HG02678 (cell line): Measurements from ENCODE around the gene IRAK2.

Source experiments
- ATAC-seq: cut with Tn5 transposase; IDR thresholded peaks from one replicate; pipeline ENCODE4 v1.9.1; 2021; ENCODE audit warnings: mild to moderate bottlenecking, moderate library complexity; ENCODE audit not compliant: unreplicated experiment

Gene IRAK2

DNA sequence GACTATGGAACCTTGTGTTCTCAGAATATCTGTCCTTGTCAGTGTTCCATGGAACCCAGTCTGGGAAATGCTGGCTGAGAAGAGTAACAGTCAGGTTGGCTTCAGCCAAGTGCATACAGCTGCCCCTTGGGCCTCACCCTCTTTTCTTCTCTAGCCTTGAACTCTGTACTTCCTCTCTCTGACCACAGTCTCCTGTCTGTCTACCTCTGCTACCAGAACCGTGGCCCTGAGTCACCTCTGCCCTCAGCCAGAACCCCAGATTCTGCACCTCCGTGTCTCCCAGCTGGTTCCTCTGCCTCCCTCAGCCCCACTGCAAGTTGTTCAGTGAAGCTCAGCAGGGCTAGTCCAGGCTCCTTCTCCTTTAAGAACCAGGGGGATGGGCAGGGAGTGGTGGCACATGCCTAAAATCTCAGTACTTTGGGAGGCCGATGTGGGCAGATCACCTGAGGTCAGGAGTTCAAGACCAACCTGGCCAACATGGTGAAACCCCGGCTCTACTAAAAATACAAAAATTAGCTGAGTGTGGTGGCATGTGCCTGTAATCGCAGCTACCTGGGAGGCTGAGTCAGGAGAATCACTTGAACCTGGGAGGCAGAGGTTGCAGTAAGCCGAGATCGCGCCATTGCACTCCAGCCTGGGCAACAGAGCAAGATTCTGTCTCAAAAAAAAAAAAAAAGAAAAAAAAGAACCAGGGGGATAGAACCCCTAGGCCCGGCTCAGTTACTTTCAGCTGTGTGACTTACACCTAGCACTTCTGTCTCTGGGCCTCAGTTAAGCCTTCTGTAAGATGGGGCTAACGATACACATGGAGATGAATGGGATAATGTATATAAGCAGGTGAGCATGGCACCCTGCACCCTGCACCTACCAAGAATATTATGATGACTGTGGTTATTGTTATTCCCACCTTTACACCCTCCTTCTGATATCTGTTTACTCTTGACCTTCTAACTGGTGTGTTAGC is 59.2 kb downstream of the IRAK2 start:
- peak; percentile 56 for ATAC-seq

DNA sequence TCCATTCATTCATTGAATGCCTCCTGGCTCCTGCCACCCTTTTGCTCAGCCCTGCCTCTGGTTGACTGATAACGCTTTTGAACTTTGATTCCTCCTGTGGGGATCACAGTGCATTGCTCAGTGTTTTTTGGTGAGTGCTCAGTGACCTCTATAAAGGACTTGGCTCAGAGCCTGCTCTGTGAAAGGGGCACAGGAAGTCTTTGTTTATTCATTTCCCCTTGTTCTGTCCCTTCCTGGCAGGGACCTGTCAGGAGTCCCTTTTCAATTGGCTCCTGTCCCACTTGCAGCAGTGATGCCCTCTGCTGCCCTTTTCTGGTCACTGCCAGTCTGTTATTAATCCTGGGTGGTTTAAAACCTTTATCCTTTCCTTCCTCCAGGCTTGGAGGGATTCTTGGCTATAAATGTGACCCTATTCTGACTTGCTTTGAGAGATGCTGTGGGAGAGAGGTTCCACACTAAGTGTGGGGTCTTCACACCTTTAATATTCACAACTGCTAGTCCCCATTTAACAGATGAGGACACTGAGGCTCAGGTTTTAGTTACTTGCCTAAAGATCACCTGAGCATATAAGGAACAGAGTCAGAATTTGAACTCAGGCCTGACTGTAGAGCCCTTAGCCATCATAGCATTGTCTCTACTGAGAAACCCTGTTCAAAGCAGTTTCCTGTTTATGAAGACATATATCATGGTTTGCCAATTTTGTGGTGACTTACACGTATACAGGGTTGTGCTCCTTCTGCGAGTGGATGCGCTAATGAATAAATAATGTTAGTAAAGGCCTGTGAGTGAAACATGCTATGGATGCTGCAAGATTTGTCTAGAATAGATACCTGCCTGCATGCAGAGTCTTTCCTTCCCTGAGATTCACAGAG is 60.3 kb downstream of the IRAK2 start:
- peak; percentile 38 for ATAC-seq

DNA sequence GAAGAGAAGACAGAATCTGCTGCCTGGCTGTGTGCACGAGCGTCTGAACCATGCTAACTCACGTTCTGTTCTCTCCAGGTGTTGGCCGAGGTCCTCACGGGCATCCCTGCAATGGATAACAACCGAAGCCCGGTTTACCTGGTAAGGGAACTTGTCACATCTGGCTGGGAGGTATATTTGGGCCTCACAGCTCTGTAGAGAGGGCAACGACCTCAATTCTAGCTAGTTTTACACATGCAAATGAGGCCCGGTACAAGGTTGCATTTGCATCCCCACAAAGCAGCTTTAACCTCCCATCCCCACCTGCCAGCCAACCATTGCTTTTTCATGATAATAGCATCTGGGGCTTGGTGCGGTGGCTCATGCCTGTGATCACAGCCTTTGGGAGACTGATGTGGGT is 61.6 kb downstream of the IRAK2 start:
- no peak for ATAC-seq

DNA sequence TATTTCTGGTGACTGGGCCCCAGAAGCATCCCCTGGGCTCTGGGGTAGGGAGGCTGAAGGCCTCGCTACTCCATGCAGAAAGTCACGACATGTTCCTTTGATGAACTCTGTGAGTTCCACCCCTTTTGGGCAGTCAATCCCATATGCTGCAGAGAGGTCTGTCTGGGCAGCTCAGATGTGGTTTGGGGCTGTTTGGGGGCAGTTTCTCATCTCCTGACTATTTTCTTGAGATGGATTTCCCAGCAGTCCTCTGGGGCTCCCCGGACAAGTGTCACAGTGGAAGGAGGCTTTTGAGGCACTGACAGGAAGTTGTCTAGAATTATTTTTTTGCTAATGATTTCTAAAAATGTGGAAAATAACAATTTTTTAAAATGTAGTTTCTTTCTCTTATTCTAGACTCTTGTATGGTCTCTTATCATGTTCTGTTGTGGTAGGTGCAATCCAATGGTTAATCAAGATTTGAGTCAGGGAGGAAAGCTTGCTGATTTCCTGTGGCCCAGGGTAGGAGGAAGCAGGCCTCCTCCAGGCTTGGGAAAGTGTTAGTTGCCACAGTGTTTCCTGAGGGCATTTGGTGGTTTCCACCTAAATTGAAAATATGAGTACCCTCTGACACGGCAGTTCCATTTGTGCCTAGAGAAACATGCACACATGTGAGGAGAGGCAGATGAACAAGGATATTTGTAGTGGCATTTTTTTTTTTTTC is 63.7 kb downstream of the IRAK2 start:
- no peak for ATAC-seq

DNA sequence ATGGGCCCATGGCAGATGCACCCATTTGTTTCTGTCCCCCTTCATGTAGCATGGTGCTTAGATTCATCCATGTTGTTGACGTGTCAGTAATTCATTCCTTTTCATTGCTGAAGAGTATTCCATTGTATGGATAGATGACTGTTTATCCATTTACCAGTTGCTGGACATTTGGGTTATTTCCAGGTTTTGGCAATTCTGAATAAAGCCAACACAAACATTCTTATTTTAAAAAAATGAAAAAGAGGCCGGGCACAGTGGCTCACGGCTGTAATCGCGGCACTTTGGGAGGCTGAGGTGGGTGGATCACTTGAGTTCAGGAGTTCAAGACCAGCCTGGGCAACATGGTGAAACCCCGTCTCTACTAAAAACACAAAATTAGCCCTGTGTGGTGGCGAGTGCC is 64.9 kb downstream of the IRAK2 start:
- no peak for ATAC-seq

DNA sequence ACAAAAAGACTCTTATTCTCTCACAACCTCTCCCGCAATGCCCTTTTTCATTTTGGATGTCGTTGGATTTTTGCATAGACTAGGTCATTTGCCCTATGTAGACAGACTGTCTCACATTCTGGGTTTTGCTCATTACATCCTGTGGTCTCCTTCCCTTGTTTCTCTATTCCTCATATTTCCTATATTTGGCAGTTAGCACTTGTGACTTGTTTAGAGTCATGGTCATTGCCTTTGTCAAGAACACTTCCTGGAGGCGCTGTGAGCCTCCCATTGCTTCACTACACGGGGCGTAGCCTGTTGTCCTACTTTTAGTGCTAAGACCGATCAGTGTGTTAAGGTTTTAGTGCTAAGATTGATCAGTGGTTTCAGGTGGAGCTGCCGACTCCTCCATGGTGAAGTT is 67.4 kb downstream of the IRAK2 start:
- no peak for ATAC-seq

DNA sequence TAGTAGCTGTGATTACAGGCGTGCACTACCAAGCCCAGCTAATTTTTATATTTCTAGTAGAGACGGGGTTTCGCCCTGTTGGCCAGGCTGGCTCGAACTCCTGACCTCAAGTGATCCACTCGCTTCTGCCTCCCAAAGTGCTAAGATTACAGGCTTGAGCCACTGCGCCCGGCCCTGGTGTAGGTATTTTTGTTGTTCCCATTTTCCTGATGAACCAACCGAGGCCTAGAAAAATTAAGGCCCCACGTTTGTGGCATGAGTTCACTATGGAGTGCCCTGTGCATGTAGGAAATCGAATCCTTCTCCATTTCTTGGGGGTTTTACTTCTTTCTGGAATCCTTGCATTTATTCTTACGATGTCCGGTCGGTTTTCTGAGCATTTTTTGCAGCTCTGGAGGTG is 69.3 kb downstream of the IRAK2 start:
- ATAC-seq = no peak

DNA sequence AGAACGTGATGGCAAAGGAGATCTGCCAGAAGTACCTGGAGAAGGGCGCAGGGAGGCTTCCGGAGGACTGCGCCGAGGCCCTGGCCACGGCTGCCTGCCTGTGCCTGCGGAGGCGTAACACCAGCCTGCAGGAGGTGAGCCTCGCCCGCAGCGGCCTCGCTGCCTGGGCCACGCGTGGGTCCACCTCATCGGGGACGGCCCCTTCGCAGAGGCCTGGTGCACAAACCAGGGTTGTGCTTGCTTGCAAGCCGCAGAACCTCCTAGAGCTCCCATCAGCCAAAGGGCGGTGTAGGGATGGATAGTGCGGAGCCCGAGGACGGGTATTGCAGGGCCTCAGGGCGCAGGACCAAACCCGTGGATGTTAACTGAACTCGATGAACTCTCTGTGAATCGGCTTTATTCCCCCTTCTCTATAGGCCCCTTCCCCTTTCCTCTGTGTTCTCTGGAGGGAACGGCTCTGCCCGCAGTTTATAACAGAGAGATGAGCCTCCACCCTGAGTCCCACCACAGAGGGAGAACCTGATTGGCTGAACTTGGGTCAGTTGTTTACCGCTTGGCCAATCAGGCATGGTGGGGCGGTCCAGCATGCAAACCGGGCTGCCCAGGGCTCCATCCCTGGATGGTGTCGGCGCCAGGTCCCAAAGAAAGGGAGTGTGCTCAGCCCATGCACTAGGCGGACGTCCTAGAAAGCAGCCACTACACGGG is 70.0 kb downstream of the IRAK2 start:
- ATAC-seq = no peak

DNA sequence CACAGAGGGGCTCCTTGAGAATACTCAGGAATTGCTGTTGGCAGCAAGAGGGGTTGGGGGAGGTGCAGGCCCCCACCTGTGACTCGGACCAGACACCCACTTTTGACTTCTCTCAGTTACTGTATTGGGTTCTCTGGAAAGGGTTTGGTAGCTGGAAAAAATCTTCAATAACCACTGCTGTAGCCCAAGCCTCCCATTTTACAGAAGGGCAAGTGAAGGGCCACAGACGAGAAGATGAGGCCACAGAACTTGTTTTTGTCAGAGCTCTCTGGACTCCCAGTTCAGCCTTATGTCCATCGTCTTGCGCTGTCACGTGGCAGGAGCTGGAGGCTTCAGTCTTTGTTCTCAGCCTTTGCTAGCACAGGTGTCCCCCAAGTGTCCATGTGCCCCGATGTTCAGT is 70.8 kb downstream of the IRAK2 start:
- no peak for ATAC-seq

DNA sequence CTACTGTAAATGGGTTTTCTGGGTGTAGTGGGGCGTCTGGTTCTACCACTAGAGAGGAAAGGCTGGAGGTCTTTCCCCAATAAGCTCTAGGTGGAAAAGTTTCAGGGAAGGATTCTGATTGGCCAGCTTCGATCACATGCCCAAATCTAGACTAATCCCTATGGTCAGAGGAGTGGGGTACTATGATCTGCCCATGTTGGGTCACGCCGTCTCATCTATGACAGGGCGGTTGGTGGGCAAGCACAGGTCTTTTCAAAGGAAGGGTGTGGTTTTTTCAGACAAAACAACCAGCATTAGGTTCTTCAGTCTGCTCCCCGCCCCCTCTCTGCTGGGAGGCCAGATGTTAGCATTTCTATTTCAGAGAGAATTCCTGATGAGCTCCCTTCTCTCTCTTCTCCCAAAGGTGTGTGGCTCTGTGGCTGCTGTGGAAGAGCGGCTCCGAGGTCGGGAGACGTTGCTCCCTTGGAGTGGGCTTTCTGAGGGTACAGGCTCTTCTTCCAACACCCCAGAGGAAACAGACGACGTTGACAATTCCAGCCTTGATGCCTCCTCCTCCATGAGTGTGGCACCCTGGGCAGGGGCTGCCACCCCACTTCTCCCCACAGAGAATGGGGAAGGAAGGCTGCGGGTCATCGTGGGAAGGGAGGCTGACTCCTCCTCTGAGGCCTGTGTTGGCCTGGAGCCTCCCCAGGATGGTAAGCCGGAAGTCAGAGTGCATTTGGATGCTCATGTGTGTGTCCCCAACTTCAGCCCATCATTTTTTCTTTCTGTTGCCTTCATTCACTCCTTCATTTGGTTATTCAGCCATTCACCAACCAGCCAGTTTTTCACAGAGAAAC is 73.8 kb downstream of the IRAK2 start:
- ATAC-seq = no peak

DNA sequence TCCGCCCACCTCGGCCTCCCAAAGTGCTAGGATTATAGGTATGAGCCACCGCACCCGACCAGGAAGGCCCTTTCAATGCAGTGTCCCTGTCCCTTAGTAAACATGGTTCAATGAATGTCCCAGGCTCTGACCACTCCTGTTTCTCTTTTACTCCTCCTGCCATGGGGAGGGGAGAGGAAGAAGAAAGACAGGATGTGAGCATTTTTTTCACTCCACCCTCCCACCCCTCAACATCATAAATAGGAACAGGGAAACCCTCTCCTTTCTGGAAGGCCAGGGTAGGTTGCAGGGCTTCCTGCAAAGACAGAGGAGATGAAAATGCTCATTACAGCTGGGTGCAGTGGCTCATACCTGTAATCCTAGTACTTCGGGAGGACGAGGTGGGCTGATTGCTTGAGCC is 76.1 kb downstream of the IRAK2 start:
- ATAC-seq = no peak

DNA sequence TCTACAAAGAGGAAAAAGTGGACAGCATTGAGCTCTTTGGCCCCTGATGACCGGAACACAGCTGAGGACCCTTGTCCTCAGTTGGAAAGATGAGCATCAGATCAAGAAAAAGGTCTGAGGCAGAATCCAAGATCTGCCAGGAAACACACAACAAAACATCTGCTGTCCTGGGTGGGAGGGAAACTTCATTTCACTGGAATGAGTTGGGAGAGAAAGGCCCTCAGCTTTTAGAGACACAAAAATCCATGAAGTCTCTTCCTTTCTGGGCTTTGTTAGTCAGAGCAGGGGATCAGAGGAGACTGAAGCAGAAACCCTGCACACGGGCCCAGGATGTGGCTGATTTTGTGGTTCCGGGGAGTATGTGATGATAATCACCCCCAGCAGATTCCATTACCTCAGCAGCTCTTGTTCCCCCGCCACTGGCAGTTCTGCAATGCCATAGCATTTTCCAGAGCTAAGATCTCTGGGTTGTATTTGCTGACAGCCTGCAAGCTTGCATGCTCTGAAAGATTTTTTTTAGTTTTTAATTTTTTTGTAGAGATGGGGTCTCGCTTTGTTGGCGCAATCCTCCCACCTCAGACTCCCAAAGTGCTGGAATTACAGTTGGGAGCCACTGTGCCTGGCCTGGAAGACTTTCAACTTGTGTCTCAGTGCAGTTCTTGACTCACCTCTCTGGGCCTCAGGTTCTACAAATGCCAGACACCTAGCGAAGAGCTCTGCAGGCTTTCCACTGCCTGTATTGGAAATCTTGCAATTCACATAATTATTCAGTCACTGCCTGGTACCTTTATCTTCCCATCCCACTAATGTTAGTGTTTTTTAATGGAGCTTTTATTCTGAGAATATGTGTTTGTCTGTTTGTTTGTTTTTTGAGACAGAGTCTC is 77.7 kb downstream of the IRAK2 start:
- no peak for ATAC-seq

DNA sequence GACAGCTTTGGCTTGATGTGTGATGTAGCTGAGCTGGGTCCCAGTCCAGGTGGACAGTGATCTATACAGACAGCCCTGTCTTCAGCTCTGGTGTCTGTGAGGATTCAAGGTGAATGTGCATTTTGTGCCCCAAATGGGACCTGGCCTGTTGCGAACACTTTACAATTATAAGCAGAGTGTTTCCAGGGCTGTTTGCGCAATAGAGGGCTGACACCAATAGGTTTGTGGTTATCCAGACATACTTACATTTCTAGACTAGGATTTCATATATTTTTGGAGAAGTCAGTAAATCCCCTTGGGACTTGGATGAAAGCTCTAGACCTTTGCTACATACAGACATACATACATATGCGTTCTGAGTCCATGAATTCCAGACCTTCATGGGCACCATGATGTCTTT is 79.3 kb downstream of the IRAK2 start:
- ATAC-seq = no peak

DNA sequence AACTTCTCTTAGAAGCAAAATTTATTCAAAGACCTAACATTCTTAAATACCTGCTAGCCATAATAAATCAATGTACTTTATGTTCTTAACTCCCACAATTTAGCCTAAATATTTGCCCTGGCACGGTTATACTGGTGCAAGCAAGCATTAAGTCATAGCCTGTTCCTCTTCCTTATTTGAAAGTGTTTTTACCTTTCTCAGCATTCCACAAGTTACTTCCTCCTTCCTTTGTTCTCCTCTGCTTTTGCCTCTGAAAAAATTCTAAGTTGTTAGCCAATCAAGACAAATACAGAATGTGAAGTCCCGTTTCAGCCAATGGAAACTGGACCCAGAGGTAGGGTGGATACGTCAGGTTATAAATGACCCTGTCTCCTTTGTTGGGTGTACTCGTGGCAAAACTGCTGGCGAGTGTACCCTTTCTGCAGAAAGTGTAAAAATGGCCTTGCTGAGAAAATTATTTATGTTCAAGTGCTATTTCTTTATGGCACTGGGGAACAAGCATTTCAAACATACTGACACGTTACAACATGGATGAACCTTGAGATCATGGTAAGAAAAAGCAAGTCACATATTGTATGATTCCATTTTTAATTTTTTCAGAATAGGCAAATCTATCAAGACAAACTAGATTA is 80.5 kb downstream of the IRAK2 start:
- ATAC-seq = no peak

DNA sequence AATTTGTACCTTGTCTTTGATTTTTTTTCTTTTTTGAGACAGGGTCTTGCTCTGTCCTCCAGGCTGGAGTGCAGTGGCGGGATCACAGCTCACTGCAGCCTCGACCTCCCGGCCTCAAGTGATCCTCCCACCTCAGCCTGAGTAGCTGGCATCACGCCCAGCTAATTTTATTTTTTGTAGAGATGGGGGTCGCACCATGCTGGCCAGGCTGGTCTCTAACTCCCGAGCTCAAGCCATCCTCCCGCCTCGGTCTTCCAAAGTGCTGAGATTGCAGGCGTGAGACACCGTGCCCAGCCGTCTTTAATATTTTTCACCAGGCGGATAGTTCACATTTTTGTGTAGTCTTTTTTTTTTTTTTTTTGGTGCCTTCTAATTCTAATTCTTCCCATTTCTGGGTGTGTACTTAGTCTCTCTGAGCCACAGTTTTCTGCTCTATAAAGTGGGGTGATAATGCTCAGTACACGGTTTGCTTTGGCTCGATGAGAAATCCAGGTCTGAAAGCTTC is 83.0 kb downstream of the IRAK2 start:
- ATAC-seq = no peak

DNA sequence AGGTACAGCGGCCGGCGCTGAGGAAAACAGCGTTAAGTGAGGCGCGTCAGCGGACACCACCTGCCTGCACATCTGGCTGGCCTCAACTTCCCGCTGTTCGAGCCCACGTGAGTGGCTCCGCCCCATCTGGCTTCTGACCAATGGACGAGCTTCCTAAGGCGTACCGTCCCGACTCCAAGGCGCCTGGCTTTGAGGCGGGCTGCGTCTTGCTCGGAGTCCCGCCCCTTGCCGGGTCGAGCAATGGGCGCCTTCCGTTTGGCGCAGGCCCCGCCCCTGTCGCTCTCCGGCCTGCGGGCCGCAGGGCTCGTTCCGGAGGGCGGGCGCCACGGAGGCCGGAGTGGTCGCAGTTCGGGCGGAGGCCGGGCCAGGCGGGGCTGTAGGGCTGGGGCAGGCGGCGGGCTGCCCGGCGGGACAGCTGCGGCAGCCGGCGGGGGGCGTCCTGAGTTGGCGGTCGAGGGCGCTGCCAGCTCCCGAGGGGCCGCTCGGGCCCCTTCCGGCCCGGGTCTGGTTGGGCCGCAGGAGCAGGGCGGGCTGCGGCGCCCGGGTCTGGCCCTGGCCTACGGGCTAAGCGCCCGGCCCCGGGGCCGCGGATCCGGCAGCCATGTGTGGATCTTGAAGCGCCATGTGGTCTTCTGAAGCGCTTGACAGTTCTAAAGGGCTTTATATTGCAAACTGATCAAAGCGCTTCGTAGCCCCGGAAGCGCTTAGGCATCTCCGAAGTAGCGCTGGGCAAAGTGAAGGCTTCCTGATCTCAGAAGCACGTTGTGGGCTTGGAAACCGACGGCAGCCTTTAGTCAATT is 83.7 kb downstream of the IRAK2 start, which contains the start of gene TATDN2:
TATDN2 (plus strand) TSS at position 276 of the 800 bp plus-strand sequence. CDS start 742 bp downstream, outside the sequence.
- ATAC-seq = peak; percentile 95
